HL-60 (cell line): Measurements from ENCODE around the gene WDR13.

Experiments used
- DNase-seq, 2 experiments: peaks; one replicate each; pipeline ENCODE4 v3.0.0-alpha.2; 2010 to 2020; ENCODE audit warnings: low read depth in 1 of 2, low spot score in 1 of 2
- H3K27ac ChIP-seq: fragments of 250-450 bp; sonication (Bioruptor Pico); replicated peaks from 2 replicates; pipeline ENCODE4 v1.5.1; 2020; ENCODE audit warnings: mild to moderate bottlenecking, moderate library complexity
- H3K27me3 ChIP-seq: fragments of 250-450 bp; sonication (Bioruptor Pico); 2 replicates; pipeline ENCODE4 v1.5.1; 2021; ENCODE audit warnings: mild to moderate bottlenecking, moderate library complexity; ENCODE audit not compliant: insufficient read depth, poor library complexity, severe bottlenecking
- H3K4me3 ChIP-seq: replicated peaks from 2 replicates; pipeline ENCODE4 v1.5.1; 2011; ENCODE audit warnings: mild to moderate bottlenecking, control low read depth, low read length; ENCODE audit not compliant: insufficient read depth
- CTCF ChIP-seq: IDR thresholded peaks from one replicate; pipeline ENCODE4 v1.5.1; 2011; ENCODE audit warnings: low read length, control low read depth, inconsistent platforms; ENCODE audit not compliant: insufficient read depth
- GABPA ChIP-seq: IDR thresholded peaks from 2 replicates; pipeline ENCODE4 v1.6.1; 2012; ENCODE audit warnings: low read depth
- POLR2AphosphoS5 ChIP-seq: IDR thresholded peaks from 2 replicates; pipeline ENCODE4 v1.6.1; 2012; ENCODE audit warnings: low read depth
- REST ChIP-seq: IDR thresholded peaks from 2 replicates; pipeline ENCODE4 v1.6.1; 2012; ENCODE audit warnings: low read depth; ENCODE audit not compliant: insufficient replicate concordance
- SPI1 ChIP-seq: IDR thresholded peaks from 2 replicates; pipeline ENCODE4 v1.6.1; 2012; ENCODE audit warnings: low read depth, mild to moderate bottlenecking, borderline replicate concordance

The WDR13 gene

GRCh38 chrX:48569958-48570357, 27.3 kb upstream of the WDR13 start:
- TF ChIP-seq CTCF (no peak), POLR2AphosphoS5 (no peak), REST (no peak)
- Histone ChIP-seq H3K27ac (no peak overlapping the region), H3K4me3 (no peak overlapping the region), H3K27me3 (no peaks in the 10 kb centered on the region)
- no peak for DNase-seq

- peak overlapping the region; percentile 100 for H3K27ac ChIP-seq
- TF ChIP-seq POLR2AphosphoS5 (no peak), CTCF (no peak), REST (no peak), SPI1 (no peak), GABPA (no peak)
- peak overlapping the region; percentile 64 for H3K4me3 ChIP-seq
- H3K27me3 ChIP-seq, result no peaks in the 10 kb centered on the region
- no peak for DNase-seq
Observed at GRCh38 chrX:48573690-48574269, 23.5 kb upstream of the WDR13 start.

GRCh38 chrX:48574270-48575266, 22.7 kb upstream of the WDR13 start, which contains the start of gene RBM3:
Gene RBM3, plus strand, starts transcription at chrX:48574484. Its CDS starts 697 bp downstream, at chrX:48575181.
- DNase-seq, result peak; percentile 82 to 95
- TF ChIP-seq REST (peak; percentile 49), SPI1 (no peak), GABPA (peak; percentile 89), CTCF (peak; percentile 0), POLR2AphosphoS5 (peak; percentile 81)
- Histone ChIP-seq H3K27me3 (no peaks in the 10 kb centered on the region), H3K4me3 (peak within 1 kb of the TSS; percentile 64), H3K27ac (peak within 1 kb of the TSS; percentile 100)
